NT2/D1 (cell line): ENCODE results near the gene ARRDC1.
"Not testable (repeated sequence)": the region's sequence is repeated elsewhere in the genome, so short reads cannot be mapped to it uniquely, and the experiment has no call there.

ENCODE experiments used
- YY1 ChIP-seq: IDR thresholded peaks from 2 replicates; pipeline ENCODE4 v1.6.1; 2011; ENCODE audit not compliant: insufficient read length, insufficient read depth
- ZNF274 ChIP-seq: IDR thresholded peaks from 2 replicates; pipeline ENCODE4 v1.6.1; 2011; ENCODE audit warnings: mild to moderate bottlenecking, low read depth, low read length

DNA sequence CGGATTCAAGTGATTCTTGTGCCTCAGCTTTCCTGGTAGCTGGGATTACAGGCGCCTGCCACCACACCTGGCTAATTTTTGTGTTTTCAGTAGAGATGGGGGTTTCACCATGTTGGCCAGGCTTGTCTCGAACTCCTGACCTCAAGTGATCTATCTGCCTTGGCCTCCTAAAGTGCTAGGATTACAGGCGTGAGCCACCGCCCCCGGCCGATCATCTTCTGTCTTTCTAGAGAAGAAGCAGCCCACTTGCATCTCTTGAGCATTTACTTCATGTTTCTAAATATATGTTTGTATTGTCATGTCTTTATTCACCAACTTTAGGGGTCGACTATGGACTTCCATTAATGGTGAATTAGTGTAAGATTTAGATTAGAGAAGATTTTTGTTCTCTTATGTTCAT is 16.7 kb downstream of the ARRDC1 start:
- TF ChIP-seq ZNF274, YY1: not testable (repeated sequence)
